CD4-positive, alpha-beta T cell treated with Interleukin-12 subunit alpha and Interleukin-12 subunit beta, for 1 hour (primary cell): ENCODE measurements around the gene INHBB.
"Not testable (repeated sequence)": the region's sequence is repeated elsewhere in the genome, so short reads cannot be mapped to it uniquely, and the experiment has no call there.

Experiments
- DNase-seq: peaks from one replicate; pipeline ENCODE4 v3.0.0-alpha.2; 2020

The INHBB gene

DNA sequence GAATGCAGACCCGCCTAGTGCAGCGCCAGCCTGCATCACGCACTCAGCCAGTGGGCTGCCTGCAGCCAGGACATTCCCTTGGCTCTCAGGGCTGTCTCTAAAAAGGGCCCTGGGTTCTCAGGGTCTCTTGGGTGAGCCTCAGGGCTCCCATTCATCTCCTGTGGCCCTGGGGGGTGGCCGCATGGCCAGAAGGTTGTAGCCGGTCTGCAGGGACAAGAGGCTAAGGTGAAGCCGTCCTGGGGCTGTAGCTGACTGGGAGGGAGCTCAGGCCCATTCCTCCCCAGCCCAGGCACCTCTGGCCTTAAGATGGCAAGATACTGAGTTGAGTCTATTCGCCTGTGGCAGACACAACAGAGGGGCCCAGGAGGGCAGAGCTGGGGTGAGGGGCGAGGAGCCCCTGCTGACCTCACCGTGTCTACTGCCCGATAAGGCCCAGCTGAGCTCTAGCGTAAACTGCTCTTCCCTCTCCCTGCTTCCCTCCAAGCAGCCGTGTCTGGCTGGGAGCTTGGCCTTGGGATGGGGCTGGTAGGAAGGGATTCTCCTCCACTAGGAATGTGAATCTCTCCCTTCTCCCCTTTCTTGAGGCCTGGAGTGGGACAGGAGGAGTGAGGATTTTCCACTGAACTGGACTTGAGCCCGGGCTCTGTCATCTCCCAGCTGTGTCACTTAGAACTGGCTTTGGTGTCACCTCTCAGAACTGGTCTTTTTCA is 37.9 kb downstream of the INHBB start:
- DNase-seq = no peak

GRCh38 chr2:120384486-120385354 is 38.8 kb downstream of the INHBB start:
- DNase-seq = no peak

DNA sequence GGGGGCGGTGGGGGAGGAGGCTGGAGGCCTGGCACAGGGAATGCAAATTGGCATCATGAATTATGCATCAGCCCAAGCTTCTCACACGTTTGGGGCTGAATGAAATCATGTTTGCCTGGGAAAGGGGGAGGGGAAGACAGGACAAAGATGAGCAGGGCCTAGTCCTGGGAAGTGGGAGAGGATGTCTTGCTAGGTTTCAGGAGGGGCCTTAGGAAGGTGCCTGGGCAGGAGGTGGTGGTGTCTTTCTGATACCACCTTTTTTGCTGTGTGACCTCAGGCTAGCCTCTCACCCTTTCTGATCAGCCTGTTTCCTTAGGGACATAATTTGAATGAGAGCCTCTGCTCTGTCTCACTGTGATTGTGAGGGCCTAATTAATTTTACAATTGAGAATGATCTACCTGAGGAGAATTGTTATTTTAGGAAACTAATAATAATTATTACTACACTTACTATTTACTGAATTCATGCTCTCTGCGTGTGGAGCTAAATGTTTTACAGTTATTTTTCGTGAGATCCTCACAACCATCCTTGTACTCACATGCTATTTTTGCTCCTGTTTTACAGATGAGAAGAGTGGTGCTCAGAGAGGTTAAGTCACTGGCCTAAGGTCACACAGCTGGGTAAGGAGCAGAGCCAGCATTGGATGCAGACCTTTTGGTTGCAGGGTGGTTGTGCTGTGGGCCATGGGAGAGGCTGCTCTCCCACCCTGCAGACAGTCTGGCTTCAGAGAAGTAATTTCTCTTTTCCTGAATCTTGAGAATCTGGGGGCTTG is 39.6 kb downstream of the INHBB start:
- no peak for DNase-seq

DNA sequence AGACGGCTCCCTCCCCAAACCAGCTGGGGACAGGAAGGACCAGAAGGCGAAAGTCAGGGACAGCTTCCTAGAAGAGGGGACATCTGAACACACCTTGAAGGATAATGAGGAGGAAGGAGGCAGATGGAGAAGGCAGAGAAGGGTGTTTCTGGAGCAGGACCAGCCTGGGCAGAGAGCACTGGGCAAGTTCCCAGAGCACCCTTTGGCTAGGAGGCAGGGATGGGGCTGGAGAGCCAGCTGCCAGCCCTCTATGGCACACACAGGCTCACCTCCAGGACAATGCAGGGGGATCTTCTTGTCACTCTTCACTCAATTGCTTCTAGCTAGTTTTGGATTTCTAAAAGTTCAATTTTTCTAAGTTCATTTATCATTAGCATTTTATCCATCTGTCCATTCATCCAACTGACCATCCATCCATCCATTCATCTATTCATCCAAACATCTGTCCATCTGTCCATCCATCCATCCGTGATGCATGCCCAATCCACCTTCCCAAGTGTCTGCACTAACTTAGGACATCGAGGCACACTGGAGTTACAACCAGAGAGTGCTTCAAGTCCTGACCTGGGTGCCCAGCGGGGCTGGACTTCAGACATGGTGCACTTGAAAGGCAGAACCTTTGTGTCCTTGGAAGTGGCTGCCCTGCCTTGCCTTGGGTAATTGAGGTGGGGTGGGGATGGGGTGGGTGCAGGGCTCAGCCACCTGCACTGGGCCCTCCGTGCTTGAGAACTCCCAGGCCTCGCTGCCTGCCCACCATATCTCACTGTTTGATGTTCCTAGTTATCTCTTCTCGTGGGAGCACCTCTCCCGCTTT is 42.5 kb downstream of the INHBB start:
- no peak for DNase-seq

- no peak for DNase-seq
These were observed 43.1 kb downstream of the INHBB start for GRCh38 chr2:120389036-120389391.

DNA sequence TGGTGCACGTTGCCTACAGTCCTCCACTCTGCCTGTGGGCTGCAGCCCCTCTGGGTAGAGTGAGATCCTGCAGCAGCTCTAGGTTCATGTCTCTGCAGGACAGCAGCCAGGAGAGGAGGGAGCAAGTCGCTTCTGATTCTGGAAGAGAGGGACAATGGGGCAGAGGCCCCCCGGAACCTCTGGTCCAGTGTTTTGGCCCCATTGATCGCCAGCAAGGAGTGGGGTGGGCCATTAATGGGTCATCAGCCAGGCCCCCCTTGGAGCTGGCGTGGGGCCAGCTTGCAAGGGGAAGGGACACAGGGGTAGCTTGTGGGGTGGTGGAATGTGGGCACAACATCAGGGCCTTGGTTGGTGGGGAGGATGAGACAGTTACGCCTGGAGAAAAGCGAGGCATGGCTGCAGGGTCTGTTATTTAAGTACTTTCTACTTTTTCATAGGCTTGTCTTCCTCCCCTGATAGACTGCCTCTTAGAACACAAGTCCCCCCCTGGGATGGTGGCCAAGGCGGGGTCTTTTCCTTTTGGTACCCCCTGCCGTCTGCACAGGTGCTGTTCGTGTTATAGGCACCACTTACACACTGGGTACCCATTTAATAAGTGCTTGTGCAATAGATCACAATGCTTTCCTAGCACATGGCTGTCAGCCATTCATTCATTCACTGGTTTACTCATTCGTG is 44.6 kb downstream of the INHBB start:
- DNase-seq = no peak

DNA sequence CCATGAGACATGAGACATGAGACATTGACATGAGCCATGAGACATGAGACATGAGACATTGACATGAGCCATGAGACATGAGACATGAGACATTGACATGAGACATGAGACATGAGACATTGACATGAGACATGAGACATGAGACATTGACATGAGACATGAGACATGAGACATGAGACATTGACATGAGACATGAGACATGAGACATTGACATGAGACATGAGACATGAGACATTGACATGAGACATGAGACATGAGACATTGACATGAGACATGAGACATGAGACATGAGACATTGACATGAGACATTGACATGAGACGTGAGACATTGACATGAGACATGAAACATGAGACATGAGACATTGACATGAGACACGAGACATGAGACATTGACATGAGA is 45.4 kb downstream of the INHBB start:
- not testable (repeated sequence) for DNase-seq

- no peak for DNase-seq
These were observed 46.2 kb downstream of the INHBB start for GRCh38 chr2:120391911-120392665.

DNA sequence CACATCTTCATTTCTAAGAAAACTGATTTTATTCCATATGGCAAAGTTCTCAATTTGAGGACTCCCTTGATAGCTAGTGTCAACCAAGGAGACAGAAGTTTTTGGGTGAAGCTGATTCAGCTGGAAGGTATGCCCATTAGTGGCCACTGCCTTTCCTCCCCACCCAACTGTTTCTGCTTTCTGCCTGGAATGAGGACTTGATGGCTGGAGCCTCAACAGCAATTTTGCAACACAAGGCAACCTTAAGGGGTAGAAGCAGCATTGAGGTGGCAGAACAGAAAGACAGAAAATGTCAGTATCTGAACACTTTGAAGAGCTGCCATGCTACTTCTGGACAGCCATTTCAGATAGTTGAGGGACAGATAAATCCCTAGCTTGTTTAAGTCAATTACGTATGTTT is 47.0 kb downstream of the INHBB start:
- DNase-seq = no peak

- no peak for DNase-seq
These were observed 47.5 kb downstream of the INHBB start for GRCh38 chr2:120393456-120393855.

GRCh38 chr2:120394764-120395163 is 48.8 kb downstream of the INHBB start:
- no peak for DNase-seq

DNA sequence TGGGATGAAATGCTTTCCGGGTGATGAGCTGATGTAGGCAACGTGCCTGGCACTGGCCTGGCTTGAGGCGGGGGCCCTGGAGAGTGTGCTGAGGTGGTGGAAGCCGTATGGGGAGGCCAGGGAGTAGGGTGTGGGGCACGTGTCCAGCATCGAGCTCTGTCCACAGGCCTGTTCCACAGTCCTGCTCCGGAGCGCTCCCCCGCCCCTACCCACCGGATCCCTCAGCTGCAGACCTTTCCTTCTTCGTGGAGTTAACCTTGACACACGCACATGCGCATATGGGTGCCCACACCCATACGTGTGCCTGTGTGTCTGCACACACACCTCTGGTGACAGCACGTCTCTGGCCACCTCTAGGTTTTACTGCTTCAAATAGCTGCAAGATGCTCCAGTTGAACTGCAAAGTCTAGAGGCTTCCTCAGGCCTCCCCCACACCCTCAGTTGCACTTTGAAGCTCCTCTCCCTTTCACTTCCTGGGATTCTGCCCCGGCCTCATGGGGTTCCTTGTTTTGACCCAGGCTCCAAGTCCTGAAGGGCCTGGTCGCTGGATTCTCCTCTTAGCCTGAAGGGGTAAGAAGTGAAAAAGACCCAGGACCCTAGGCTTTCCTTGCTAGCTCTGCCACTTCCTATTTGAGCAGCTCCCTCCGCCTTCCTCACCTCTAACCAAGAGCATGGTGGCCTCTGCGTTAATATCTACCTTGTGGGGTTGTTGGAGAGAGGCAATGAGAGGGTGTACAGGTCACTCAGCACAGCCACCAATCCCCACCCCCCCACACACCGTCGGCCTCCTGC is 49.5 kb downstream of the INHBB start:
- no peak for DNase-seq

DNA sequence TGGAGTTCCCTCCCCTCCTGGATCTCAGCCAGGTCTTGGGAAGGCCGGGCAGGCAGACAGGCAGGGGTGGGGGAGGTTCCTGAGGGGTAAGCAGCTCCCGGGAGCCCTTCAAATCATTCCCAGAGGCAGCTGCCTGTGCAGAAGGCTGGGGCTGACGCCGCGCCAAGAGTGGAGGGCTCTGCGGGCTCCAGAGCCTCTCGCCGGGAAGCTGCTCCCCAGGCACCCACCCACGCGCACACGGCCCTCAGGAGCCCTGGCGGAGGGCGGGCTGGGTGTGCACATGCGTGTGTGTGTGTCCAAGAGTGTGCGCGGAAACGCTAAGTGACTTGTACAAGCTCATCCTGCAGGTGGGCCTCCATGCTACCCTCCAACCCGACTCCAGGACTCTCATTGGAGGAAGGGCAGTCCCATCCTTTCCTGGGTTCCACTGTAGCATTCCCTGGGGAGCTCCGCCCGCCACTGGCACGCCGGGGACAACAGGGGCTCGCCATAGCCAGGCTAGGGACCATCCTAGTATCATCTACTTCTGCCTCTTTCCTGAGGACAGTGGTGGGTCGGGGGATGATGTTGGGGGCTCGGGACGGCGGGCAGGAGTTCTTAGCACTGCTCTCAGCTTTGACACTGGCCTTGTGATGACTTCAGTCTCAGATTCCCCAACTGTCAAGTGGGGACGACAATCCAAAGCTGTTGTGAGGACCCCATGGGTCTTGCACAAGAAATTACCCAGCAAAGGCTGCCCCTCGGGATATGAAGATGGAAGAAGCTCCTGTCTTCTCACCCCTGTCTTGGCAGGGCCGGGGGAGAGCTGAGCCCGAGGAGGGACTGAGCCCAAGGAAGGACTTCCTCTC is 50.3 kb downstream of the INHBB start:
- DNase-seq = no peak

DNA sequence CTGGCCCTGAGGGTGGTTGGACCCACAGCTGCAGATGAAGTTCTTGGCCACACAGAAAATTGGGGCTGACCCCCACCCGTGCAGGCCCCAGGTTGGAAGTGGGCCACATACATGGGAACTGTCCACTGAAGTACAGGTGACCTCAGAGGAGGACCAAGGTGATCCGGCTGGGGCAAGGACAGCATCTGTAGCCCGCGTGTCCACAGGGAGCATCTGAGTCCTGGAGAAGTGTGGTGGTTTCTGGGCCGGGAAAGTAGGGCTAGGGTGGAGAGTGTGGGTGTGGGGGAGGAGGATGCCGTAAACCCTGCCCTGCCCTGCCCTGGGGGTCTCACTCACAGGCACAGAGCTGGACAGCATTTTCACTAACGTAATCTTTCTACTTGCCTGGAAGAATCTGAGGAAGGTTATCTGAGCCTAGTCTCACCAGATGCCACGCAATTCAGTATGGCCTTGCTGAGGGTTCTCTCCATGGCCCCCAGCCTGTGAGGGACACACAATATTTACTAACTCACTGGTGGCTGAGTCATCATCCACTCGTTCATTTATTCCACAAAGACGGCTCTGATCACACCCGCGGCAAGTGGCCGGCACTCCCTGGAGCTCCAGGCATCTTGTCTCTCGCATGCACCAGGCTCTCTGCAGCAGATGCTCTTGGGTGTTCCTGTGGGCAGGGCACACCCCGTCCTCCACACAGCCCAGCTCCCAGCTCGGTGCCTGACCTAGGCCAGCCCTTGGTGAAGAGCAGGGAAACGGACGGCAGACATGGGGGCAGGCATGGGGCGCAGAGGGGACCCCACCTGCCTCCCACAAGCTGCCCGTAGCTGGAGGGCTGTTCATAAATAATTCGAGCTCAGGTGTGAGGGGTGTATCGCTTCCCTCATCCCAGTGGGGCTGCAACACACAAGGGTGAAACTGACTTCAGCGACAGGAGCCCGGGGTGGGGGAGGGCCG is 51.2 kb downstream of the INHBB start:
- DNase-seq = no peak

DNA sequence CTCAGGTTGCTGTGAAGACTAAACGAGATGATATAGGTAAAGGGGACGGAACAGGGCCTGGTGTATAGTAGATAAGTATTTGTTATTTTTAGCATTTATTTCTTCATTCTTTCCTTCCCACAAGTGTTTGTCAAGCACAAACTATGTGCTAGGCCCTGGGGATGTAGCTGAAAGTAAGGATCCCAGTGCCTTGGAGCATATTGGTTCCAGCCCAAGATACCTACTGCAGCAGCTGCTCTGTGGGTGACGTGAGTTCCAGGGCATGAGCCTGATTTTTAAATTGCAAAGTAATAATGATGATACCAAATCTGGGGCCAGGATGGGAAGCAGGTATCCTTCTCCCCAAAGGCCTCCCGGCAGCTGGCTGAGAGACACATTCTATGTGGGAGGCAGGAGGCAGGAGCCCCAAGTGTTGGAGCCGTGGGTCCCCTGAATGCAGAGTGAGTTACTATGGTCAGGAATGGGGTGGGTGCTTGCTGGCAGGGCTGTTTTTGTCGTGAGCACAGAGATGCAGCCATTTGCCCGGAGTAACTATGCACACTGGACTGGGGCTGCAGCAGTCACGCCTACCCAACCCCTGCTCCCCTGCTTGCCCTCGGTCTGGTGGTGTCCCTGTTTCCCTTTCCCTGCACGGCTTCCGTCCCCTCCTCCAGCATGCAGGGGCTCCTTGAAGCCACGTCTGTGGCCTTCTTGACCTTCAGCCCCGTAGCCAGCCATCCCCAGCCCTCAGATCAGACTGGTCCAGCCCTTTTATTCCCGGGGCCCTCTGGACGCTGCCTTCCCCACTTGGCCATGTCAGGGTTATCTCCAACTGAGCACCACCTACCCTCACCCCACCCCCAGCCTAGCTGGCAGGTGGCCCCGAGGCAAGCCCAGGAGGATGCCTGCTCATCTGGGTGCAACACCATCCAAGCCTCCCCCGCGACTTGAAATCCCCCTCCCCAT is 52.4 kb downstream of the INHBB start:
- no peak for DNase-seq

- DNase-seq = no peak
These were observed 53.3 kb downstream of the INHBB start for GRCh38 chr2:120398996-120399888.
